Measurements from ENCODE around the gene MTA3.

- no peak for TF ChIP-seq CTCF (IDR thresholded peaks at IDR 0.05)
- TF ChIP-seq EZH2 (IDR thresholded peaks at IDR 0.05; ENCODE audit: borderline replicate concordance, insufficient read depth, low read depth, low read length, poor library complexity, severe bottlenecking), result no peak
Observed at GRCh38 chr2:42752314-42752713, 183.9 kb downstream of the MTA3 start.

Data from B cell (primary cell).